Mammary epithelial cell (primary cell): ENCODE measurements around the gene RUVBL2.

ENCODE experiments used
- CTCF ChIP-seq, 2 donors: IDR thresholded peaks in 1 of 2; conservative IDR thresholded peaks in 1 of 2; 2 replicates each; pipeline ENCODE4 v1.5.1; 2011 to 2012; ENCODE audit warnings: inconsistent platforms in 2 of 2, low read length in 2 of 2, mild to moderate bottlenecking in 2 of 2, control low read depth in 1 of 2, low read depth in 1 of 2; ENCODE audit not compliant: insufficient read depth in 1 of 2; ENCODE audit errors: extremely low read depth in 1 of 2
- EZH2 ChIP-seq: IDR thresholded peaks from 2 replicates; pipeline ENCODE4 v1.6.1; 2012; ENCODE audit warnings: low read length, inconsistent platforms, borderline replicate concordance

DNA sequence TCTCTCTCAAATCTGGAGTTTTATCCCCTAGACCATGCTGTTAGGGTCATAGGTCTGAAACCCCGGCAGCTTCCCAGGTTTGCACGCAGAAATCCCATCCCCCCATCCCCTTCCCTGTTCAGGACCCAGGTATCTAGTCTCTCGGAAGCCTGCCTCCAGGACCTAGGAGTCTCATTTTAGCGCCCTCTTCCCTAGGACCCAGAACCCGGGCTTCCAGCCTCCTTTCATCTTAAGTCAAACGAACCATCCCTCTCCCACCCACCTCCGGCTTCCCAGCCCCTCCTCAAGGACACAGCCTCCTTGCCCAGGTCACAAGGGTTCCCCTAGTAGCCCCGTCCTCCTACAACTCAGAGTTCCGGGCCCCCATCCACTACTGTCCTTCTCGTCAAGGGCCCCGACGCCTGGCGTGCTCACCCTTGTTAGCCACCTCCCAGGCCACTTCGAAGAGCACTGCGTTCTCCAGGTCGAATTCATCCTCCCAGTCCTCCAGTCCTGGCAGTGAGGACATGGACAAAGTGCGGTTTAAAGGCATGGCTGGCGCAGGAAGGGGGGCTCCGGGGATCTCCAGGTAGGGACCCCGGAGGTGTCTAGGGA lies 1.0 kb upstream of the RUVBL2 start:
- TF ChIP-seq CTCF (conservative IDR thresholded peaks at IDR 0.05 in 1 of 2, IDR thresholded peaks at IDR 0.05 in 1 of 2; ENCODE audit: extremely low read depth in 1 of 2, insufficient read depth in 1 of 2, low read depth in 1 of 2, low read length in 2 of 2), result no peak
- no peak for TF ChIP-seq EZH2
